HepG2 (cell line): Measurements from ENCODE around the gene PHKA2. TPM values are rescaled to one million over a fixed set of nuclear protein-coding genes. Genes with fewer than 3 reads are reported as not detected.

Source experiments
- CBX5 ChIP-seq: sonication (generic); formaldehyde crosslinking; IDR thresholded peaks from 2 replicates; pipeline ENCODE4 v1.4.0; 2020; ENCODE audit warnings: missing genetic modification reagents, borderline replicate concordance
- CCAR2 ChIP-seq: fragments of 200-400 bp; formaldehyde crosslinking; optimal IDR thresholded peaks from 2 replicates; pipeline ENCODE3; 2018; ENCODE audit warnings: low read depth, mild to moderate bottlenecking, low read length, moderate library complexity
- CENPX ChIP-seq: sonication (generic); formaldehyde crosslinking; IDR thresholded peaks from 2 replicates; pipeline ENCODE4 v1.9.0; 2021; ENCODE audit warnings: mild to moderate bottlenecking, missing genetic modification reagents, moderate library complexity
- CREB1 ChIP-seq, 2 experiments: fragments of 450-650 bp in 1 of 2; IDR thresholded peaks; 2 replicates each; pipeline ENCODE4 v1.6.1; 2016 to 2017; ENCODE audit warnings: control low read depth in 1 of 2, mild to moderate bottlenecking in 1 of 2, missing compliant biosample characterization in 1 of 2, missing genetic modification characterization in 1 of 2
- ELF1 ChIP-seq: sonication (generic); formaldehyde crosslinking; IDR thresholded peaks from 2 replicates; pipeline ENCODE4 v1.4.0; 2020; ENCODE audit warnings: missing genetic modification reagents
- GABPB1 ChIP-seq: IDR thresholded peaks from 2 replicates; pipeline ENCODE4 v1.6.1; 2016; ENCODE audit warnings: mild to moderate bottlenecking, missing genetic modification reagents, moderate library complexity, missing compliant biosample characterization
- GATAD1 ChIP-seq: IDR thresholded peaks from 2 replicates; pipeline ENCODE4 v1.6.1; 2016; ENCODE audit warnings: missing genetic modification reagents, missing compliant biosample characterization
- GATAD2A ChIP-seq: IDR thresholded peaks from 2 replicates; pipeline ENCODE4 v1.6.1; 2016
- HIVEP1 ChIP-seq: sonication (generic); formaldehyde crosslinking; IDR thresholded peaks from 2 replicates; pipeline ENCODE4 v1.4.0; 2020; ENCODE audit warnings: mild to moderate bottlenecking, missing genetic modification reagents
- HMGXB4 ChIP-seq, 2 experiments: sonication (generic) in 1 of 2; formaldehyde crosslinking in 1 of 2; IDR thresholded peaks; 2 replicates each; pipeline versions ENCODE4 v1.4.0 to v1.6.1; 2018 to 2020; ENCODE audit warnings: missing genetic modification reagents in 2 of 2, borderline replicate concordance in 1 of 2, low read depth in 1 of 2, mild to moderate bottlenecking in 1 of 2, missing biosample characterization in 1 of 2
- HOXA3 ChIP-seq: sonication (generic); formaldehyde crosslinking; IDR thresholded peaks from 2 replicates; pipeline ENCODE4 v1.5.0; 2020; ENCODE audit warnings: missing genetic modification reagents
- ISL2 ChIP-seq: sonication (generic); formaldehyde crosslinking; IDR thresholded peaks from 2 replicates; pipeline ENCODE4 v1.5.0; 2020; ENCODE audit warnings: missing genetic modification reagents
- MIXL1 ChIP-seq: IDR thresholded peaks from 2 replicates; pipeline ENCODE4 v1.6.1; 2016
- TEAD2 ChIP-seq: sonication (generic); formaldehyde crosslinking; IDR thresholded peaks from 2 replicates; pipeline ENCODE4 v1.9.0; 2021; ENCODE audit warnings: missing genetic modification reagents
- YEATS4 ChIP-seq: sonication (generic); formaldehyde crosslinking; IDR thresholded peaks from 2 replicates; pipeline ENCODE4 v1.4.0; 2020; ENCODE audit warnings: missing genetic modification reagents, borderline replicate concordance
- ZNF264 ChIP-seq: sonication (generic); formaldehyde crosslinking; IDR thresholded peaks from 2 replicates; pipeline ENCODE4 v1.4.0; 2020; ENCODE audit warnings: missing genetic modification reagents
- ZNF788 ChIP-seq: sonication (generic); formaldehyde crosslinking; IDR thresholded peaks from 2 replicates; pipeline ENCODE4 v1.5.0; 2020; ENCODE audit warnings: mild to moderate bottlenecking, missing genetic modification reagents, borderline replicate concordance
- ZNF878 ChIP-seq: sonication (generic); formaldehyde crosslinking; IDR thresholded peaks from 2 replicates; pipeline ENCODE4 v1.8.1; 2023; ENCODE audit warnings: mild to moderate bottlenecking, missing genetic modification reagents, moderate library complexity
- polyA plus RNA-seq, 8 experiments: library from polyadenylated mRNA; depleted of rRNA in 3 of 8; stranded (reverse) in 7 of 8; unstranded in 1 of 8; fragments of >200 nt; fragmentation: Illumina TruSeq in 4 of 8; extraction: Trizol in 4 of 8; gene quantifications; 2 replicates each; pipeline versions ENCODE4 v1.2.1 to v1.2.3, GENCODE V29; 2011 to 2016; ENCODE audit warnings: low read depth in 4 of 8, missing spikeins in 1 of 8, mixed read lengths in 1 of 8; ENCODE audit not compliant: insufficient read depth in 1 of 8
- total RNA-seq, 5 experiments: library from RNA; depleted of rRNA; stranded (reverse); fragments of >200 nt; fragmentation: Illumina TruSeq; extraction: Trizol; gene quantifications; 2 replicates each; pipeline ENCODE4 v1.2.3, GENCODE V29; 2016; ENCODE audit warnings: low read depth in 1 of 5
- TF ChIP-seq, protein P1 (sequence below): sonication (generic); formaldehyde crosslinking; conservative IDR thresholded peaks from 2 replicates; pipeline ENCODE4 v1.4.0; 2020; ENCODE audit warnings: mild to moderate bottlenecking, missing genetic modification reagents, moderate library complexity
- TF ChIP-seq, protein P2 (sequence below): sonication (generic); formaldehyde crosslinking; IDR thresholded peaks from 2 replicates; pipeline ENCODE4 v1.5.0; 2020; ENCODE audit warnings: mild to moderate bottlenecking, missing genetic modification reagents, borderline replicate concordance
- TF ChIP-seq, protein P3 (sequence below): IDR thresholded peaks from 2 replicates; pipeline ENCODE4 v1.6.1; 2016; ENCODE audit warnings: control low read depth

PHKA2 gene
- total and polyA plus RNA-seq, 2 of the 13 experiments (the other 11 are each of a cell fraction or from before 2014, with no cell fraction given), result 20.5 to 273 TPM

GRCh38 chrX:18984381-18985185 lies 669 bp upstream of the PHKA2 start (continued):
- TF ChIP-seq, protein P1, sequence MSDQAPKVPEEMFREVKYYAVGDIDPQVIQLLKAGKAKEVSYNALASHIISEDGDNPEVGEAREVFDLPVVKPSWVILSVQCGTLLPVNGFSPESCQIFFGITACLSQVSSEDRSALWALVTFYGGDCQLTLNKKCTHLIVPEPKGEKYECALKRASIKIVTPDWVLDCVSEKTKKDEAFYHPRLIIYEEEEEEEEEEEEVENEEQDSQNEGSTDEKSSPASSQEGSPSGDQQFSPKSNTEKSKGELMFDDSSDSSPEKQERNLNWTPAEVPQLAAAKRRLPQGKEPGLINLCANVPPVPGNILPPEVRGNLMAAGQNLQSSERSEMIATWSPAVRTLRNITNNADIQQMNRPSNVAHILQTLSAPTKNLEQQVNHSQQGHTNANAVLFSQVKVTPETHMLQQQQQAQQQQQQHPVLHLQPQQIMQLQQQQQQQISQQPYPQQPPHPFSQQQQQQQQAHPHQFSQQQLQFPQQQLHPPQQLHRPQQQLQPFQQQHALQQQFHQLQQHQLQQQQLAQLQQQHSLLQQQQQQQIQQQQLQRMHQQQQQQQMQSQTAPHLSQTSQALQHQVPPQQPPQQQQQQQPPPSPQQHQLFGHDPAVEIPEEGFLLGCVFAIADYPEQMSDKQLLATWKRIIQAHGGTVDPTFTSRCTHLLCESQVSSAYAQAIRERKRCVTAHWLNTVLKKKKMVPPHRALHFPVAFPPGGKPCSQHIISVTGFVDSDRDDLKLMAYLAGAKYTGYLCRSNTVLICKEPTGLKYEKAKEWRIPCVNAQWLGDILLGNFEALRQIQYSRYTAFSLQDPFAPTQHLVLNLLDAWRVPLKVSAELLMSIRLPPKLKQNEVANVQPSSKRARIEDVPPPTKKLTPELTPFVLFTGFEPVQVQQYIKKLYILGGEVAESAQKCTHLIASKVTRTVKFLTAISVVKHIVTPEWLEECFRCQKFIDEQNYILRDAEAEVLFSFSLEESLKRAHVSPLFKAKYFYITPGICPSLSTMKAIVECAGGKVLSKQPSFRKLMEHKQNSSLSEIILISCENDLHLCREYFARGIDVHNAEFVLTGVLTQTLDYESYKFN, result peak; percentile 58; the same call in 1 of the 2 replicates
- no peak for TF ChIP-seq MIXL1
- TF ChIP-seq CREB1 (IDR thresholded peaks at IDR 0.05), result no peak
- TF ChIP-seq CREB1 (CRISPR knock-in tag; IDR thresholded peaks at IDR 0.05), result 0 out of 2 replicates have a peak, but pooled peaks have one; percentile 23
- TF ChIP-seq GATAD1 (CRISPR knock-in tag), result peak; percentile 86
- TF ChIP-seq CENPX (CRISPR knock-in tag), result no peak
- no peak for TF ChIP-seq HOXA3
- TF ChIP-seq CCAR2, result no peak
- TF ChIP-seq HIVEP1 (CRISPR knock-in tag), result no peak
- no peak; the same call in 1 of the 2 replicates for TF ChIP-seq ELF1
- TF ChIP-seq, protein P2, sequence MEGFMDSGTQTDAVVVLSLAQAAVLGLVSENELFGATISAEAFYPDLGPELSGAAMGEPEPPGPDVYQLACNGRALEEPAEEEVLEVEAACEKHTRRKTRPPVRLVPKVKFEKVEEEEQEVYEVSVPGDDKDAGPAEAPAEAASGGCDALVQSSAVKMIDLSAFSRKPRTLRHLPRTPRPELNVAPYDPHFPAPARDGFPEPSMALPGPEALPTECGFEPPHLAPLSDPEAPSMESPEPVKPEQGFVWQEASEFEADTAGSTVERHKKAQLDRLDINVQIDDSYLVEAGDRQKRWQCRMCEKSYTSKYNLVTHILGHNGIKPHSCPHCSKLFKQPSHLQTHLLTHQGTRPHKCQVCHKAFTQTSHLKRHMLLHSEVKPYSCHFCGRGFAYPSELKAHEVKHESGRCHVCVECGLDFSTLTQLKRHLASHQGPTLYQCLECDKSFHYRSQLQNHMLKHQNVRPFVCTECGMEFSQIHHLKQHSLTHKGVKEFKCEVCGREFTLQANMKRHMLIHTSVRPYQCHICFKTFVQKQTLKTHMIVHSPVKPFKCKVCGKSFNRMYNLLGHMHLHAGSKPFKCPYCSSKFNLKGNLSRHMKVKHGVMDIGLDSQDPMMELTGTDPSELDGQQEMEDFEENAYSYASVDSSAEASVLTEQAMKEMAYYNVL (CRISPR knock-in tag), result no peak
- 0 out of 4 replicates have a peak, but pooled peaks of 1 of the 2 experiments have one; percentile 31 for TF ChIP-seq HMGXB4 (CRISPR knock-in tag; IDR thresholded peaks at IDR 0.05; ENCODE audit: borderline replicate concordance in 1 of 2, low read depth in 1 of 2)
- TF ChIP-seq ZNF788 (CRISPR knock-in tag), result no peak
- TF ChIP-seq CBX5 (CRISPR knock-in tag), result no peak
- TF ChIP-seq TEAD2 (CRISPR knock-in tag), result no peak
- TF ChIP-seq GATAD2A (CRISPR knock-in tag), result no peak
- TF ChIP-seq, protein P3, sequence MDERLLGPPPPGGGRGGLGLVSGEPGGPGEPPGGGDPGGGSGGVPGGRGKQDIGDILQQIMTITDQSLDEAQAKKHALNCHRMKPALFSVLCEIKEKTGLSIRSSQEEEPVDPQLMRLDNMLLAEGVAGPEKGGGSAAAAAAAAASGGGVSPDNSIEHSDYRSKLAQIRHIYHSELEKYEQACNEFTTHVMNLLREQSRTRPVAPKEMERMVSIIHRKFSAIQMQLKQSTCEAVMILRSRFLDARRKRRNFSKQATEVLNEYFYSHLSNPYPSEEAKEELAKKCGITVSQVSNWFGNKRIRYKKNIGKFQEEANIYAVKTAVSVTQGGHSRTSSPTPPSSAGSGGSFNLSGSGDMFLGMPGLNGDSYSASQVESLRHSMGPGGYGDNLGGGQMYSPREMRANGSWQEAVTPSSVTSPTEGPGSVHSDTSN (CRISPR knock-in tag), result no peak
- no peak for TF ChIP-seq ZNF264 (CRISPR knock-in tag)
- no peak for TF ChIP-seq ZNF878
- peak; percentile 94 for TF ChIP-seq GABPB1
- 0 out of 2 replicates have a peak, but pooled peaks have one; percentile 33 for TF ChIP-seq ISL2 (CRISPR knock-in tag)
- no peak; the same call in 1 of the 2 replicates for TF ChIP-seq YEATS4 (CRISPR knock-in tag)
